GM12878 (cell line): ENCODE results near the gene MVB12B. TPM values are rescaled to one million over a fixed set of nuclear protein-coding genes. Genes with fewer than 3 reads are reported as not detected.
A peak's percentile ranks its signal among the peaks of the same experiment; 100 is the strongest.

ENCODE experiments used
- ATAC-seq: fragments of 200-7000 bp; cut with Tn5 transposase; 3 replicates; pipeline ENCODE4 v1.9.1; 2020; ENCODE audit warnings: mild to moderate bottlenecking, moderate library complexity
- BruUV-seq: library from RNA; stranded (reverse); fragments of 400-500 nt; replicated peaks from 2 replicates; lab custom pipeline; 2021; lab: Mats Ljungman, UMichigan
- CTCF ChIA-PET: fragments of 300-600 bp; sonication (Branson Sonifier 250); formaldehyde crosslinking; extraction: SDS; loops from one replicate; lab custom pipeline; 2021; ENCODE audit warnings: inconsistent platforms; lab: Yijun Ruan, JAX
- POLR2A ChIA-PET: fragments of 350-600 bp; formaldehyde crosslinking; extraction: SDS; loops from one replicate; lab custom pipeline; 2021; ENCODE audit warnings: inconsistent platforms; lab: Charles Lee
- RAD21 ChIA-PET: fragments of 300-600 bp; sonication (Branson Sonifier 250); formaldehyde crosslinking; loops from one replicate; lab custom pipeline; 2023; ENCODE audit warnings: antibody characterized with exemption; ENCODE audit not compliant: unreplicated experiment; lab: Charles Lee
- SMC1A ChIA-PET: fragments of 300-600 bp; sonication (Branson Sonifier 250); formaldehyde crosslinking; loops from one replicate; lab custom pipeline; 2023; ENCODE audit not compliant: unreplicated experiment, uncharacterized antibody; lab: Charles Lee
- DNase-seq: peaks from one replicate; pipeline ENCODE4 v3.0.0-alpha.2; 2011; ENCODE audit warnings: low read depth, low spot score
- FAIRE-seq: peaks from 3 replicates; lab custom pipeline; 2011; peaks lifted over from hg19 to GRCh38; lab: Jason Lieb, UNC
- H2AFZ ChIP-seq: 2 replicates; pipeline ENCODE4 v1.6.0; 2011; ENCODE audit warnings: low read depth, low read length, control low read depth; ENCODE audit not compliant: control insufficient read depth
- H3K27ac ChIP-seq: 2 replicates; pipeline ENCODE4 v1.5.1; 2011; ENCODE audit warnings: control low read depth; ENCODE audit not compliant: control insufficient read depth, insufficient read depth
- H3K27me3 ChIP-seq, 2 experiments: replicated peaks in 1 of 2; 2 replicates each; pipeline versions ENCODE4 v1.6.0 to v1.6.1; 2011; ENCODE audit warnings: low read length in 1 of 2; ENCODE audit not compliant: control insufficient read depth in 2 of 2, insufficient read depth in 2 of 2
- H3K36me3 ChIP-seq, 2 experiments: 2 replicates each; pipeline ENCODE4 v1.5.1; 2011; ENCODE audit warnings: low read length in 1 of 2; ENCODE audit not compliant: control insufficient read depth in 2 of 2, insufficient read depth in 2 of 2
- H3K4me1 ChIP-seq: 2 replicates; pipeline ENCODE4 v1.6.1; 2011; ENCODE audit warnings: mild to moderate bottlenecking, low read length, moderate library complexity, mixed read lengths; ENCODE audit not compliant: control insufficient read depth, insufficient read depth
- H3K4me2 ChIP-seq: 2 replicates; pipeline ENCODE4 v1.6.0; 2011; ENCODE audit warnings: control low read depth; ENCODE audit not compliant: control insufficient read depth, insufficient read depth
- H3K4me3 ChIP-seq: fragments of 200-600 bp; sonication (generic); 2 replicates; pipeline ENCODE4 v1.5.1; 2016
- H3K79me2 ChIP-seq: 2 replicates; pipeline ENCODE4 v1.6.0; 2011; ENCODE audit warnings: low read length; ENCODE audit not compliant: control insufficient read depth, insufficient read depth
- H3K9ac ChIP-seq: 2 replicates; pipeline ENCODE4 v1.8.0; 2011; ENCODE audit warnings: low read length, control low read depth, mixed read lengths; ENCODE audit not compliant: control insufficient read depth, insufficient read depth
- H3K9me3 ChIP-seq: replicated peaks from 3 replicates; pipeline ENCODE4 v1.5.1; 2011; ENCODE audit warnings: mild to moderate bottlenecking, low read length; ENCODE audit not compliant: control insufficient read depth, insufficient read depth
- H4K20me1 ChIP-seq: 2 replicates; pipeline ENCODE4 v1.6.0; 2011; ENCODE audit not compliant: control insufficient read depth, insufficient read depth
- ATF2 ChIP-seq: IDR thresholded peaks from 2 replicates; pipeline ENCODE4 v1.6.1; 2012; ENCODE audit warnings: low read length, inconsistent platforms
- CHD2 ChIP-seq: IDR thresholded peaks from 2 replicates; pipeline ENCODE4 v1.6.1; 2011; ENCODE audit warnings: low read depth, low read length, improper control_type of control experiment, borderline replicate concordance
- ELK1 ChIP-seq: IDR thresholded peaks from 2 replicates; pipeline ENCODE4 v1.6.1; 2012; ENCODE audit warnings: low read depth, low read length, improper control_type of control experiment
- KLF5 ChIP-seq: fragments of 450-650 bp; IDR thresholded peaks from 2 replicates; pipeline ENCODE4 v1.6.1; 2014; ENCODE audit warnings: mild to moderate bottlenecking; ENCODE audit not compliant: partially characterized antibody
- MTA3 ChIP-seq: IDR thresholded peaks from 2 replicates; pipeline ENCODE4 v1.6.1; 2012; ENCODE audit warnings: low read length, inconsistent platforms, borderline replicate concordance
- NR2C2 ChIP-seq: IDR thresholded peaks from 2 replicates; pipeline ENCODE4 v1.6.1; 2011; ENCODE audit warnings: borderline replicate concordance, low read depth; ENCODE audit not compliant: control insufficient read depth, insufficient read length
- POU2F2 ChIP-seq: IDR thresholded peaks from 3 replicates; pipeline ENCODE4 v1.6.1; 2011; ENCODE audit warnings: low read depth, mild to moderate bottlenecking, low read length, borderline replicate concordance
- RAD21 ChIP-seq: IDR thresholded peaks from 2 replicates; pipeline ENCODE4 v1.6.1; 2011; ENCODE audit warnings: mild to moderate bottlenecking, low read depth, low read length, moderate library complexity; ENCODE audit not compliant: insufficient read depth
- RAD51 ChIP-seq: fragments of 450-650 bp; IDR thresholded peaks from 2 replicates; pipeline ENCODE4 v1.6.1; 2016; ENCODE audit warnings: moderate library complexity, mild to moderate bottlenecking, inconsistent platforms
- RB1 ChIP-seq: fragments of 450-650 bp; formaldehyde crosslinking; IDR thresholded peaks from 2 replicates; pipeline ENCODE4 v1.6.1; 2017; ENCODE audit warnings: mild to moderate bottlenecking, borderline replicate concordance
- SUPT20H ChIP-seq: IDR thresholded peaks from 2 replicates; pipeline ENCODE4 v1.6.1; 2011; ENCODE audit warnings: low read depth, mild to moderate bottlenecking, low read length, moderate library complexity, borderline replicate concordance; ENCODE audit not compliant: control insufficient read depth
- USF1 ChIP-seq: IDR thresholded peaks from 2 replicates; pipeline ENCODE4 v1.6.1; 2011; ENCODE audit warnings: borderline replicate concordance, low read depth, mild to moderate bottlenecking, moderate library complexity, mixed read lengths, low read length; ENCODE audit not compliant: insufficient read depth; ENCODE audit errors: extremely low read length
- YY1 ChIP-seq: IDR thresholded peaks from 2 replicates; pipeline ENCODE4 v1.6.1; 2011; ENCODE audit warnings: low read depth, mild to moderate bottlenecking, low read length
- ZNF622 ChIP-seq: fragments of 450-650 bp; IDR thresholded peaks from 2 replicates; pipeline ENCODE4 v1.6.1; 2017; ENCODE audit warnings: mild to moderate bottlenecking, inconsistent platforms
- ZNF687 ChIP-seq: fragments of 450-650 bp; IDR thresholded peaks from 2 replicates; pipeline ENCODE4 v1.6.1; 2017; ENCODE audit warnings: mild to moderate bottlenecking, moderate library complexity
- WGBS: methylation state at CpG from one replicate; pipeline ENCODE4 v1.1.6; 2016; ENCODE audit warnings: low lambda C conversion rate; ENCODE audit not compliant: insufficient replicate concordance, insufficient coverage; ENCODE audit errors: missing lambda C conversion rate; 5-methylcytosine and 5-hydroxymethylcytosine counted together
- in situ Hi-C: fragments of 300-500 bp; cut with MboI; formaldehyde crosslinking; loops from 9 replicates; pipeline ENCODE4 v1.14.3; 2018; ENCODE audit warnings: mixed read lengths
- intact Hi-C: fragments of 100-400 bp; cut with micrococcal nuclease; formaldehyde crosslinking; loops from one replicate; pipeline ENCODE4 v1.14.2; 2022; ENCODE audit not compliant: unreplicated experiment
- polyA plus RNA-seq, 11 experiments: library from polyadenylated mRNA; depleted of rRNA in 4 of 11; unstranded in 6 of 11; stranded (reverse) in 5 of 11; fragments of >200 nt; fragmentation: Nextera tagmentation in 4 of 11; fragmentation: Illumina TruSeq in 1 of 11; extraction: Ambion mirVana in 4 of 11; extraction: Trizol in 1 of 11; gene quantifications; 1 replicate in 1 of 11; 2 replicates in 10 of 11; pipeline versions ENCODE4 v1.2.1 to v1.2.3, GENCODE V29; 2011 to 2016; ENCODE audit warnings: inconsistent platforms in 2 of 11, missing spikeins in 2 of 11, low read depth in 1 of 11
- total RNA-seq, 4 experiments: library from RNA; depleted of rRNA in 3 of 4; stranded (reverse); fragments of >200 nt in 3 of 4; fragmentation: Illumina TruSeq in 1 of 4; extraction: Trizol in 1 of 4; gene quantifications; 2 replicates each; pipeline versions ENCODE4 v1.2.1 to v1.2.3, GENCODE V29; 2013 to 2021

Gene MVB12B
- total and polyA plus RNA-seq, 10 of the 15 experiments (the other 5 are each of a cell fraction or from before 2014, with no cell fraction given), result 0.08 TPM; not detected in 9

- 17% methylated on average over 23 of the region's 25 CpGs for WGBS
- no peak overlapping the region for H3K4me3 ChIP-seq
- in situ Hi-C loops, result loop anchor here (5.0 kb wide), 1 partner anchor 991 kb away; no protein-coding TSS in a partner anchor
- H4K20me1 ChIP-seq, result no peaks in the 10 kb centered on the region; the same call in none of the 2 replicates
- FAIRE-seq (peak; percentile 49), ATAC-seq (peak; percentile 75), DNase-seq (no peak)
- H3K36me3 ChIP-seq, result no peaks in the 10 kb centered on the region
- no peak overlapping the region for H3K9ac ChIP-seq
- H3K27me3 ChIP-seq, result peaks cover 1 to 13% of the 10 kb centered on the region in 2 experiments
- ChIA-PET POLR2A (no interaction called here), SMC1A (interaction anchor here (0.7 to 2.3 kb wide), 11 partner anchors 10 to 991 kb away, joined by 3 to 16 read pairs (median 5); no protein-coding TSS in a partner anchor), RAD21 (interaction anchor here (0.6 to 3.8 kb wide), 20 partner anchors 8 to 1502 kb away, joined by 3 to 26 read pairs (median 3); no protein-coding TSS in a partner anchor), CTCF (interaction anchor here (0.6 to 2.7 kb wide), 32 partner anchors 8 to 991 kb away, joined by 3 to 34 read pairs (median 4); no protein-coding TSS in a partner anchor)
- H3K27ac ChIP-seq, result no peak overlapping the region
- BruUV-seq, result no TSS peak
- no peaks in the 10 kb centered on the region for H3K9me3 ChIP-seq
- intact Hi-C loops, result loop anchor here (1.0 to 5.0 kb wide), 4 partner anchors 81 to 991 kb away; no protein-coding TSS in a partner anchor
- no peak overlapping the region for H3K4me2 ChIP-seq
- H2AFZ ChIP-seq, result no peak overlapping the region
- peaks cover 5% of the 10 kb centered on the region for H3K4me1 ChIP-seq
- no peaks in the 10 kb centered on the region for H3K79me2 ChIP-seq
- no peak for TF ChIP-seq ATF2
- peak; percentile 81 for TF ChIP-seq RAD21
- TF ChIP-seq RAD51, result no peak
- no peak; the same call in 1 of the 2 replicates for TF ChIP-seq RB1
- peak; percentile 63; the same call in 1 of the 2 replicates for TF ChIP-seq YY1
- peak; percentile 37; the same call in 1 of the 3 replicates for TF ChIP-seq POU2F2
- no peak for TF ChIP-seq MTA3
- TF ChIP-seq USF1, result no peak
- no peak for TF ChIP-seq SUPT20H
- no peak for TF ChIP-seq ELK1
- TF ChIP-seq ZNF687, result no peak
- 0 out of 2 replicates have a peak, but pooled peaks have one; percentile 21 for TF ChIP-seq CHD2
- TF ChIP-seq ZNF622, result no peak
- TF ChIP-seq KLF5, result no peak
- TF ChIP-seq NR2C2, result no peak
These were observed 71.9 kb downstream of the MVB12B start for GRCh38 chr9:126398403-126399058.
